GM13977 (cell line): ENCODE measurements around the gene PLD4.
"Not testable (repeated sequence)": the region's sequence is repeated elsewhere in the genome, so short reads cannot be mapped to it uniquely, and the experiment has no call there.

ENCODE experiments used
- DNase-seq: peaks from one replicate; pipeline ENCODE4 v3.0.0; 2012; ENCODE audit warnings: low spot score
- CTCF ChIP-seq: IDR thresholded peaks from 2 replicates; pipeline ENCODE4 v1.5.1; 2012; ENCODE audit warnings: mild to moderate bottlenecking, control low read depth; ENCODE audit not compliant: insufficient read depth; ENCODE audit errors: extremely low read depth, missing control alignments
- in situ Hi-C: fragments of 300-500 bp; cut with MboI; formaldehyde crosslinking; loops from one replicate; pipeline ENCODE4 v1.12.0; 2022; ENCODE audit warnings: low sequenced_read_pairs, low pct_unique_long_range_greater_than_20kb, mixed read lengths, inconsistent platforms; ENCODE audit not compliant: unreplicated experiment

Gene PLD4

DNA sequence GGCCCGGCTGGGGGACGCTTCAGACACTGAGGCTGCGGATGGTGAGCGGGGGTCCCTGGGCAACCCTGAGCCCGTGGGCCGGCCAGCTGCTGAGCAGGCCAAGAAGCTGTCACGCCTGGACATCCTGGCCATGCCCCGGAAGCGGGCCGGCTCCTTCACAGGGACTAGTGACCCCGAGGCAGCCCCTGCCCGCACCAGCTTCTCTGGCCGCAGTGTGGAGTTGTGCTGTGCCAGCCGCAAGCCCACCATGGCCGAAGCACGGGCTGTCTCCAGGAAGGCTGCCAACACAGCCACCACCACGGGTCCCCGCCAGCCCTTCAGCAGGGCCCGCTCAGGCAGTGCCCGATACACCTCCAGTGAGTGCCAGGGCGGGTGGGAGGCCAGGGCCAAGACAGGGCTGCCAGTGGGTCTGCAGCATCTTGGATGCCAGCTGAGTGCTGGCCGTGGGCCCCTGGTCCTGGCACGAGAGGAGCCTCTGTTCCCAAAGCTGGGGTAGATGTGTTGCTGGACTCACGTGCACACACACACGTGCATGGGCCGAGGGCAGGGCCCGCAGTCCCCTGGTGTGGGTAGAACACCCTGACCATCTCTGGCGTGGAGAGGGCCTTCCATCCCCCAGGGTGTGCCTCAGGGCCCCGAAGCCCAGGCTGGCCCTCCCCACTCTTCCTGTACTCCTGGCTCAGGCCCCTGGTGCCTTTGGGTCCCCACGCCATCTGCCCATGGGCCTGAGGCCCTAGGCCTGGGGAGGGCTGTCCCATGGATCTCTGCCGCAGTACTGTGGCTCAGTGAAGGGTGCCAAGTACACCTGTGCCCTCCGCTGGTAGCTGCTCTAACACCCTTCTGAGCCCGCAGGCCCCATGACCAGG is 36.8 kb upstream of the PLD4 start:
- DNase-seq = no peak
- in situ Hi-C loops = no loop called here
- no peak for TF ChIP-seq CTCF

DNA sequence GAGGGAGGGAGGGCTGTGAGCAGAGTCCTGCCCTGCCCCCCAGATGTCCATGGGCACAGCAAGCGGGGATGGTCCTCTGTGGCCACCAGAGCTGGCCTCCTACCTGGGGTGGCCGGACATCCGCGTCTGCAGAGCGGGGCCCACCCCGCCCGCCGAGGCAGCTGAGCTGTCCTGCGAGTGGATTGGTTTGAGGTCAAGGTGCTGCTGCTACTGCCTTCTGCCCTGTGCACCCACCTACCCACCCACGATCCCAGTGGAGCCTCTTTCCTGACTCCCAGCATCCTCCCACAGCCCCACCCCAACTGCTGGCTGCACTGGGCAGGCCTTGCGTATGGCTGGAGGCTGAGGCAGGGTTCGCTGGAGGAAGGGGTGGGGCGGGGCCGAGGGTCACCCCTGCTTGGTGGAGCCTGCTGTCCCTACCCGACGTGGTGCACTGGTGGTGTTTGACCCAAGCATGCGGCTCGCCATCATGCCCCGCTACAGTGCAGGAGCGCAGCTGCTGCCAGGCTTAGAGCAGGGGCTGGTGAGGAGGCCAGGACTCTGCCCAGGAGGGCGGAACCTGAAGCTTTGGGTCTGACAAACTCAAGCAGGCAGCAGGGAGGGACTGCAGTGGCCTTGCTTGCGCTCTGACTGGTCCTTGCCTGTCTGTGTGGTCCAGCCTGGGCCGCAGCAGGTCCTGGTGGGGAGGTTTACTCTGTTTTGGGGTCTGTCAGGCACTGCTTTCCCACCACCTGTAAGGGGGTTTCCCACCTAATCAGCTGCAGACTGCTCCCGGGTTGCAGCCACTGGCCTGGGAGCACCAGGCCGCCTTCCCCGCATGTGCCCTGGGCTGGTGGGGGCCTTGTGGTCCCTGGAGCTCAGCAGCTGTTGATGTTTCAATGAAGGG is 35.9 kb upstream of the PLD4 start:
- DNase-seq = no peak
- in situ Hi-C loops = no loop called here
- TF ChIP-seq CTCF = no peak

DNA sequence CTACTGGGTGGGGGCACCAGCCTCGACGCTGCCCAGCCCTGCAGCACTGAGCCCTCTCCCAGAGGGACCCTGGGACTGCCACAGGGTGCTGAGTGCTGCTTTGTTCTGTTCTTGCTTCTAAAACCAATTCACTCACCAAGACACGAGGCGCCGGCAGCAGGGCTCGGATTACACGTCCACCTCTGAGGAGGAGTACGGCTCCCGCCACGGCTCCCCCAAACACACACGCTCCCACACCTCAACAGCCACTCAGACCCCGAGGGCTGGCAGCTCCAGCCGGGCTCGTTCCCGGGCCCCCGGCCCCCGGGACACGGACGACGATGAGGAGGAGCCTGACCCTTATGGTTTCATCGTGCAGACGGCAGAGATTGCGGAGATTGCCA is 35.3 kb upstream of the PLD4 start:
- TF ChIP-seq CTCF = no peak
- DNase-seq = no peak
- in situ Hi-C loops = no loop called here

- in situ Hi-C loops, DNase-seq: not testable (repeated sequence)
Measured at GRCh38 chr14:104890292-104890691, 34.4 kb upstream of the PLD4 start.

GRCh38 chr14:104891121-104891551 is 33.5 kb upstream of the PLD4 start:
- DNase-seq = no peak
- no peak for TF ChIP-seq CTCF
- in situ Hi-C loops = no loop called here

DNA sequence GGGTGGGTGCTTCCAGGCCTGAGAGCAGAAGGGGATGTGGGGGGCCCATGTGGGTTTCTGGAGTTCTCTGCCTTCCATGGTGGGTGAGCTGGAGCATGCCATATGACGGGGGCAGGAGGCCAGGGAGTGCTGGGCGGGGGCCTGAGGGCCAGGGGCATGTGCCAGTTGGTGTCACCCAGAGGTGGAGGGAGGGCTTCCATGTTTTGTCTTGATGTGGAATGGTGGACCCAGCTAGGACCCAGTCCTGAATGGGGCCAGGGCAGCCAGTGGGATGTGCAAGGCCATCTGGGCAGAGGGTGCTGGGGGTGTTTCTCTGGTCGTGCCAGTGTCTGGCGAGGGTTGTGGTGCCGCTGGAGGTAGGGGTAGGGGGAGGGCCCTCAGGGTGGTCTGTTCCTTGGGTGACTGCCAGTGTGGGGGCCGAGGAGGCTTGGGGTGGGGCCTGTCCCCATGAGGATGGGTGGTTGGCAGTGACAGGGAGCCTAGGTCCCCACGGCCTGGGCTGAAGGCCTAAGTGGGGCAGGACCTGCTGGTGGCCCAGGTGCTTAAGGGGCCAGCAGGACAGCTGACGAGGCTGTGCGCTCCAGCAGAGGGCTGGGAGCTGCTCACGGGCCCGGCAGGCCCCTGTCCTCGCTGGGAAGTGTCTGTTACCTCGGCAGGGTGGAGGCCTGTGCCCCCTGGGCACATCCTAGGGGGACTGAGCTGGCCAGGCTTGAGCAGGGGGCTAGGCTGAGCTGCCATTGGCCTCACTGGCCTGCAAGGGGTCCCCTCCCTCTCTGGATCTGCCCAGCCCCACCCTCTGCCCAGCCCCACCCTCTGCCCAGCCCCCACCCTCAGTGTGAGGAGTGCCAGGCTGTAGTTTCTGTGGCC is 32.8 kb upstream of the PLD4 start:
- no peak for DNase-seq
- TF ChIP-seq CTCF = no peak
- in situ Hi-C loops = no loop called here
